Medulla oblongata (tissue), 1 donor: ENCODE measurements around the gene RFX5.
A peak's percentile ranks its signal among the peaks of the same experiment; 100 is the strongest.
"Not testable (repeated sequence)": the region's sequence is repeated elsewhere in the genome, so short reads cannot be mapped to it uniquely, and the experiment has no call there.

Source experiments
- DNase-seq: peaks from one replicate; pipeline ENCODE4 v3.0.0-alpha.2; 2015; ENCODE audit errors: extremely low spot score

The RFX5 gene

DNA sequence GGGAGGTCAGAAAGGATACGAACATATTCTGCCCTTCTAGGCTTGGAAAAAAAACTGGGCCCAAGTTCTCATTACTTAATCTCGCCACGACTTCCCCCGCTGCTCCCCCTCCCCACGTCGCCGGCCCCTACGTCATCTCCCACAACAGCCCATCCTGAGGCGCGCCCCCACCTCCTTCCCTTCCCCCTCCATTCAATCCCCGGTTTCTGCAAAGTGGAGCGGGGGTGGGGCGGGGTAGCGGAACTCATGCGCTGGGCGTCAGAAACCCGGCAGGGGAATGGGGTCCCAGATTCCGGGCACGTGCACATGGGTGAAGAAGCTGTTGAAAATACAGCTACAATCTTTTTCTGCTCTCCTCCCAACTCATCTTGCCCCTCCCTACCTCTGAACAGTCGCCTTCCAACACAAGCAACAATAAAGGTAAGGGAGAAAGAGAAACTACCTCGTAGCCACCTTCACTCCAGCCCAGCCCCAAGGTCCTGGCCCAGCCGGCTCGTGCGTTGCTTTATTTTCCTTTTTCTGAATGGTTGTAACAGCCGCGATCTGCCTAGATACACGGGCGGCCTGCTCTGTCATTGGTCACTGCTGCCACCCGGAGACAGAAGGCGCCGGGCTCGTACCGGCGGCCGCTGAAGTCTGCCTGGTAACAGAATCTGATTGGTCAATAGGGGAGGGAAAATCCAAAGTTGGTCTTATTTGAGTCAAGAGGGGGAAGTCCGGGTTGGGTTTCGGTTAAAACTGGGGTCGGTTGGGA, at the start of gene RFX5:
Gene RFX5 (minus strand): TSS at position 484 of the 754 bp plus-strand sequence. CDS start 932 bp downstream, outside the sequence.
- DNase-seq = peak; percentile 99

DNA sequence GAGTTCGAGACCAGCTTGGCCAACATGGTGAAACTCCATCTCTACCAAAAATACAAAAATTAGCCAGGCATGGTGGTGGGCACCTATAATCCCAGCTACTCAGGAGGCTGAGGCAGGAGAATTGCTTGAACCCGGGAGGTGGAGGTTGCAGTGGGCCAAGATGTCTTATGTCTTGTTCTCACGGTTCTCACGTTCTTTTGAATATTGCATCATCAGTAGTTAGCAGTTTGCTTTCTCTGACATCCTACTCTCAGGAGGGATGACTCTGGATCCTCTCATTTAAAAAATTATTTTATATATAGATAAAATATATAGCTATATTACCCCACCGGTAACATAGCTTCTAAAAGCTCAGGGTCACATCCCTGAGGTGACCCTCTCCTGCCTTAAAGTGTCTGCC, 49.2 kb upstream of the RFX5 start:
- DNase-seq = not testable (repeated sequence)

DNA sequence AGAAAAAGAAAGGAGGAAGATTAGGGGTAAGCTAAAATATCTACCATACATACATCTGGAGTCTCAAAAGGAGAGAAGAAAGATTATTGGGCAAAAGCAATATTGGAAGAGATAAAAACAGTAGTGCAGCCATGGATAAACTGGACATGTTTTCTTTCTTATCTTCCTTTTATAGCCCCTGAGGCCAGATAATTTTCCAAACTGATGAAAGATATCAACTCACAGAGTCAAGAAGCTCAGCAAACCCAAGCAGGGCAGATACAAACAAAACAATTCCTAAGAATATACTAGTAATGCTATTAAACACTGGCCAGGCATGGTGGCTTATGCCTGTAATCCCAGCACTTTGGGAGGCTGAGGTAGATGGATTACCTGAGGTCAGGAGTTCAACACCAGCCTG, 46.5 kb upstream of the RFX5 start:
- DNase-seq = no peak

DNA sequence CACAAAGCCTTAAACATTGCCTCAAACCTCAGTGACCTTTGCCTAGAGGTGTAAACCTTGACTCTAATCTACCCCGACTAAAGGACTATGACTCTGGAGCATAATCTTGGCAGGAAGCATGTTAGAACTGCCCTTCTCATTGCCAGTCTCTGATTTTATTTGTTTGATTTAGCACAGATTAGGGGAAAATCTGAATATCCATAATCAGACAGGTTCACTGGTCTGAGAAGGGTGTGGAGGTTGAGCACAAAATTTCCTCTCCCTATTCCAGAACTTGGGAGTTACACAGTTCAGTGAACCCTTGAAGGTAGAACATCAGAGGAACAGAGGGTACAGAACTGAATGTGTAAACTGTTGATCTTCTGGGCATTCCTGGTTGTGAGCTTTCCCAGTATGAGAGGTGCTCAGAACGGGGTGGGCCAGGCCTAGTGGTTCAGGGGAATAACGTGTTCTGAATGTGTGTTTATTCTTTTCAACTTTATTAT, 44.1 kb upstream of the RFX5 start:
- no peak for DNase-seq

DNA sequence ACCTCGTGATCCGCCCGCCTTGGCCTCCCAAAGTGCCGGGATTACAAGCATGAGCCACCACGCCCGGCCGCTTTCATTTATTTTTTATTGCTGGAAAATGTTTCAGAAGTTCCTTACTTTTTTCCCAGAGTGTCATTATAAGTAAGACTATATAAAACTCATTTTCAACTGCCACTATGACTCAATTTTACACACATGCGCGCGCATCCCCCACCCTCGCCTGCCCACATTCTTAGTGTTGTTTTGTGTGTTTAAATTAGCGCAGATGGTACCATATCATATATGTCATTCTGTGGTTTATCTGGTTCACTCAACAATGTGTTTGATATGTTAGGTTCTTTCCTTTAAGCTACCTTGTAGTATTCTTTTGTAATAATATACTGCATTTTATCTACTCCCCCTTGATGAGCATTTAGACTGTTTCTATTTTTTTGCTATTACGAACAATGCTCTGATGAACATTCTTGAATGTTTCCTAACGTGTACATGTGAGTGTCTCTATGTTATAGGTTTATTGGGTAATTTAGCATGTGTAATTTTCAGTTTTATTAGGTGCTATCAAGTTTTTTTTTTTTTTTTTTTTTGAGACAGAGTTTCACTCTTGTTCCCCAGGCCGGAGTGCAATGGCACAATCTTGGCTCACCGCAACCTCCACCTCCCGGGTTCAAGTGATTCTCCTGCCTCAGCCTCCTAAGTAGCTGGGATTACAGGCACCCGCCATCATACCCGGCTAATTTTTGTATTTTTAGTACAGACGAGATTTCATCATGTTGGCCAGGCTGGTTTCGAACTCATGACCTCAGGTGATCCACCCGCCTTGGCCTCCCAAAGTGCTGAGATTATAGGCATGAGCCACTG, 43.4 kb upstream of the RFX5 start:
- not testable (repeated sequence) for DNase-seq

DNA sequence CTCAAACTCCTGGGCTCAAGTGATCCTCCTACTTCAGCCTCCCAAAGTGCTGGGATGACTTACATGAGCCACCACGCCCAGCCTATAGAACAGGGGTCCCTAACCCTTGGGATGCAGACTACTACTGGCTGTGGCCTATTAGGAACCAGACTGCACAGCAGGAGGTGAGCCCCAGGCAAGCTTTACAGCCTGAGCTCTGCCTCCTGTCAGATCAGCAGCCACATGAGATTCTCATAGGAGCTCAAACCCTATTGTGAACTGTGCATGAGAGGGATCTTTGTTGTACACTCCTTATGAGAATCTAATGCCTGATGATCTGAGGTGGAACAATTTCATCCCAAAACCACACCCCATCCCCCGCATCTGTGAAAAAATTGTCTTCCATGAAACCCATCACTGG, 39.0 kb upstream of the RFX5 start:
- DNase-seq = no peak

DNA sequence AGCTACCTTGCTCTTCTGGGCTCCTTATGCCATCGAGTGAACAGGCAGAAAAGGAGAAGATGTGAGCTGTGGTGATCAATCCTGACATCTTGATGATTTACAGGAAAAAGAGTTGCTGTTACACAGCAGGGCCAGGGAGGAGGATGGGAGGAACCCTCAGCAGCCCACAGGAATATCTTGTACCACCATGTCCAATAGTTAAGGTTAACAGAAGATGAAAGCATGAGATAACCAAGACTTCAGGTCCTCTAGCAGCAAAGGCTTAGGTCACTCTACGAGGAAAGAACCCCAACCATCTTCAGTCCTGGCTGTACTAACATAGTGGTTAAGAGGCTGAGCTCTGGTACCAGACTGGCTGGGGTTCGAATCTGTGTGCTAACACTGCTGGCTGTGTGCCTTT, 37.5 kb upstream of the RFX5 start:
- DNase-seq = no peak

DNA sequence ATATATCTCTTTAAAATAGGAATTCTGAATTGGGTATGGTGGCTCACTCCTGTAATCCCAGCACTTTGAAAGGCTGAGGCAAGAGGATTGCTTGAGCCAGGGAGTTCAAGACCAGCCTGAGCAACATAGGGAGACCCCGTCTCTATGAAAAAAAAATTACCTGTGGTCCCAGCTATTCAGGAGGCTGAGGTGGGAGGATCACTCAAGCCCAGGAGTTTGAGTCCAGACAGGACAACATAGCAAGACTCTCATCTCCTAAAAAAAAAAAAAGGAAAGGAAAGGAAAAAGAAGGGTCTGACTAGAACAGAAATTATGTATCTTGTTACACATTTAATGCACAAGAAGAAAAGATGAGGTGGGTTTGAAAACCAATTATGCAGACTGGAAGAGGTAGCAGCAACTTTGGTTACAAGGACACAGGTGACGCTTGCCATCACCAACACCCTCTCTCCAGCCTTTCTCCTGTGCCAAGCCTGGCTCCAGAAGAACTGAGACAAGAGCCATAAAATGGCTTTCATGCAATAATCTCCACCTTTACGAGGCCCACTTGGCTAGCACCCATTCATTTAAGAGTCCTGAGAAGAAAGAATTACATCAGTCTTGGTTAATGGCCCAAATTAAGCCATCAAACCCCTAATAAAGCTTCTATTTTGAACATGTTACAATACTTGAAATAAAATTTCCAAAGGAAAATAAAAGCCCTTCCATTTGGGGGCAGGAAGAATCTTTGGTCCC, 30.3 kb upstream of the RFX5 start:
- no peak for DNase-seq

DNA sequence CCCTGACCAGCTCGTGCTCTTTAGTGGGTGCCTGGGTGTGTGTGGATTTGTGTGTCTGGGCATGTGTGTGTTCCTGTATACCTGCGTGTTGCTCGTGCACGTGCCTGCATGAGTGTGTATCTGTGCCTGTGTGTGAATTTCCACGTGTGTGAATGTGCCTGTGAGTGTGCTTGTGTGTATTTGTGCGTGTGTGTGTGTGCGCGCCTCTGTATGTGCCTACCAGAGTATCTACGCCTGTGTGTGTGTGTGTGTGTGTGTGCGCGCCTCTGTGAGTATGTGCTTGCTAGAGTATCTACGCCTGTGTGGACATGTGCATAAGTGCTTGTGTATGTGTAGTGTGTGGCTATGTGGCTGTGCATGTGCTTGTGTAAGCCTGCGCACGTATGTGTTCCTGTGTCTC, 26.1 kb upstream of the RFX5 start:
- no peak for DNase-seq

DNA sequence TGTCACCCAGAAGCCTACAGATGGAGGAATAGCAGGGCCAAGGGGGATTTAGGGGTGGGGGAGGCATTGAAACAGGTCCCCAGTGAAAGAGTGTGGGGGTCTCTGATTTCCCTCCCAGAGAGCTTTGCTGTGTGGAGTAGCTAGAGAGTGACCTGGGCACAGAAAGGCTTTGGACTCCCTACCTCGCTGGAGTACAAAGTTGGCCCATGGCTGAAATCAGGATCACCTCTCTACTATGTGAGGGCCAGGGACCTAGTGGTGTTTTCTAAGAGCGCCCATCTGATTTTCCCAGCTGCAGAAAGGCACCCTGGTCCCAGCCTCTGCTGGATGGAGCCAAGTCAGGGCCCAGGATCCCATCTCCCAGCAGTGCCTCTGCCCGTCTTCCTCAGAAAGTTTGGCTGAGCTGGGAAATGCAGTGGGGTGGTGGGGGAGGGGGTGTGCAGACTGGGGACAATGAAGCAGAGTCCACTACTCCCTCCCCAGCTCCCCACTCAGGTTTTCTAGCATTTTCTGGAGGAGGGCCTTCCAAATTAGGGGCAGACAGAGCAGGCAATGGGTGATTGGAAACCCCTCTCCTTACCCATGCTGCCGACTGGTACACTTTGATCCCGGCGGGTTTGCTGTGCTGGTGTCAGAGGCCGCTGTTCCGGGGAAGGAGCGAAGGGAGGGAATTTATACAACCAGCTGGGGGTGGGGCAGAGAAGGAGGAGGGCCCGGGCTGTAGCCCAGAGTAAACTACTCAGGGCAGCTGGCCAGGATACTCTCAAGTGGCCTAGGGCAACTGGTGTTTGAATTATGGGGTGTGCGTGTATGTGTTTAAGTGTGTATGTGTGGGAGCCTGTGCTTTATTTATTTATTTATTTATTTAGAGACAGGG, 25.2 kb upstream of the RFX5 start, which contains the start of gene SELENBP1:
Gene SELENBP1 (minus strand): TSS at position 648 of the 877 bp plus-strand sequence. CDS start 64 bp downstream, at position 584.
- DNase-seq = peak; percentile 79

DNA sequence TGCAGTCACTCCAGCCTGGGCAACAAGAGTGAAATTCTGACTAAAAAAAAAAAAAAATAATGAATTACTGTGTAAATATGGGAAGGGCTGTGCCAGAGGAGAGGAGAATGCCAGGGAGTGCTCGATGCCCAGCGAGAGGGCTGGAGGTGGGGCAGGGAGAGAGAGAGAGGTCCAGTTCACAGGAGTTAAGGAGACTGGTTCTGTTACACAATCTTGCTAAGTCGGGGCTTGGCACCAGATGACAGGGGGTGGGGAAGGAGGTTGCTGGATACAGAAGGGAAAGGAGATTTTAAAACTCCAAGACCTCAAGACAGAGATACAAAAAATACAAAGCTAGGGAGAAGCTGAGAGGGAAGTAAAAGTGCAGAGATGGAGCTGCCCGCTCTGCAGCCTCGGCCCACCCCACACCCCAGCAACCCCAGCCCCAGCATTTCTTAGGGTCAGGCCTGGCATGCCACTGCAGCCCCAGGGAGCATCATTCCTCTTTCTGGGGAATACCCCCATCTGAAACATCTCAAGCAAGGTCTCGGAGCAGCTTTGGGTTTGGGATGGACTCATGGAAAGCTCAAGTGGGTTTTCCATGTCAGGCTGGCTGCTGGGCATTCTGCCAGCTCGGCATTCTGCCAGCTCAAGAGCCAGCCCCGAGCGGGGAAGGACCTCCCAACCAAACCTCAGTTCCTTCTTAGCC, 24.5 kb upstream of the RFX5 start:
- peak; percentile 77 for DNase-seq

DNA sequence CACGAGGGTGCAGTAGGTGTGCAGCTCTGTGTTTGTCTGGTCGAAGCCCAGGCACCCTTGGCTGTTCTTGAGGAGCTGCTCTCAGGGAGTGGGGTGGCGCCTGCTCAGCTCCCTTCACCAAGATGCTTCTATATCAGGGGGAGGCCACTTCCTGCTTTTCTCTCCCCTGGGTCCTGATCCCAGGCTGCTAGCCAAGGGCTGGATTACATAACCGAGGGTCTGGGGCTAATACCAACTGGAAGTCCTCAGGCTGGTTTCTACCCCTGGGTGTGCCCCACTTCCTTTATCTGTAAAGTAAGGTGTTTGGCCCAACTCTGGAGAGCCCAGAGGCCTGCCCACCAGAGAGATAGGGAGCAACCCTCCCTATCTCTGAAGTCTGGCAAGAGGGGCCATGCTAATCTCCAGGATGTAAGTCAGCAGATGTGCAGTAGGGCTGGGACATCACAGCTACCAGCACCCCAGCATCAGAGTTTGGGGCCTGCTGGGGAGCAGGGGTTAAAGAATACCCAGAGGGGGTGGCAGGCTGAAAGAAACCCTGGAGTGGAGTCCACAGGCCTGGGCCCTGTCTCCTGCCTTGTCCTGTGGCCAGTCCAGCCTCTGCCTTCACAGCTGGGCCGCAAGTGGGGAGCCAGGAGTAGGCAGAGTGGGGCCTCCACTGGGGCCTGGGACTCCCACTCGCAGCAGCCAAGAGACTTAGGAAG, 23.3 kb upstream of the RFX5 start:
- no peak for DNase-seq

DNA sequence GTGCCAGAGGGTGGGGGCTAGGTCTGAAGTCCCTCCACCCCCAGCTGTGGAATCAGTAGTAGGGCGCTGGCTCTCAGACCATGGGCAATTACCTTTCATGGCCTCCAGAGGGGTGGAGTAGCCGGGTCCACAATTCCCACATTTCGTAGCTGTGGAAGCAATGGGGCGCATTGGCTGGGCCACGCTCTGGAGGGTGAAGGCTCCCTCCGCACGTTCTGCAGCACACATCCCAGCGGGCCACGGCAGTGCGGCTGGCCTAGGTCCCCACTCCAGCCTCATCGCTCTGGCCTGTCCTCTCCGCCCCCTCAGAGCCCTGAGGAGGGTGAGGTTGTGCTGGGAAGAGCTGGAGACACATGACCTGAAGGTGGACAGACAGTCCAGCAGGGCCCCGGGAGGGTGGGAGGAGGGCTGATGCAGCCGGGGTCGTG, 22.6 kb upstream of the RFX5 start:
- no peak for DNase-seq

DNA sequence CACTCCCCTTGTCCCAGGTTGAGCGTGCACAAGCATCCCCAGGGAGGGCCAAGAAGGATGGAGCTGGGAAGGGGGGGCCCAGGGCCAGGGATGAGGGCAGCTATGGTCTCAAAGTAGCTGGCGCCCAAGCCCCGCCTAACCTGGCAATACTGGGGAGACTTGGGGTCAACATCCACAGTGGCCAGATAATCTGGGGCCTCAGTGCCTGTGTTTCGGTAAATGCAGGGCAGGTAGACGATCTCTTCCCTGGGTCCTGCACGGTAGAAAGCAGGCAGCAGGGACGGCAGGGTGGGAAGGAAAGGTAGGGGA, 22.2 kb upstream of the RFX5 start:
- no peak for DNase-seq

DNA sequence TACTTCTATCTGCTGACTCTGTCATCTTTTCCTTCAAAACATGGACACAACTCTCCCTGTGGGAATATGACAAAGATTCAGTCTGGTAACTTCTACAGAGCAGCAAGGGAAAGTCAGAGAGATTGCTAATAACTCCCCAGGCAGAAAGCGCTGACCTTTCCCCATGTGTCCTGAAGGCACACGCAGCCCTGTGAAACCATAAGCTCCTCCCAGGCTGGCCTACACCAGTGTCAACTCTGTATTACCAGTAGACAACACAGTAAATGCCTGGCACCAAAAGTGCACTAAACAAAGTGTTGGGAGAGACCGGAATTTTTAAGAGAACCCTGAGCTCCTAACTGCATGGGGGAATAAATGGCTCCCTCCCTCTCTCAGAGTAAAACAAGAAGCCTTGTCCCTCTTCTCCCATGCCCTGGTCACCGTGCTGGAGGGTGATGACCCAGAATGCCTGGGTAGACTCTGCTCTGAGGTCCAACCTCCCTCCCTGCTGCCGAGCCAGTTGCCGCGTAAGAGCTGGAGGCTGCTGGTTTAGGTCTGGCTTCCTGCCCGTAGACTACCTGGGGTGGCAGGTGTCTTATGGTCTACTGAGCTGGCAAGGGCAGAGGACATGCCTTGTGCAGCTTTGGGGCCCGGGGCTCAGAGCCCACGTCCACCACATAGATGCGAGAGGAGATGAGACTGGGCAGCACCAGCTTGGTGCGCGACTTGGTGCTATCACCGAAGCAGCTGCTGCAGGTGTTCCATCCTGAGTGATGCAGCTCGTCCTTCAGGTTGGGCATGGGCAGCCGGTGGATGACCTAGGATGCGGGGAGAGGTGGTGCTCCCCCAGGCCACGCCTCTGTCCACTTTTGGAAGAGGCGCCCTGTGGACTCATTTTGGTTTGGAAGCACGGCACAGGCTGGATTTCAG, 21.6 kb upstream of the RFX5 start:
- DNase-seq = no peak

DNA sequence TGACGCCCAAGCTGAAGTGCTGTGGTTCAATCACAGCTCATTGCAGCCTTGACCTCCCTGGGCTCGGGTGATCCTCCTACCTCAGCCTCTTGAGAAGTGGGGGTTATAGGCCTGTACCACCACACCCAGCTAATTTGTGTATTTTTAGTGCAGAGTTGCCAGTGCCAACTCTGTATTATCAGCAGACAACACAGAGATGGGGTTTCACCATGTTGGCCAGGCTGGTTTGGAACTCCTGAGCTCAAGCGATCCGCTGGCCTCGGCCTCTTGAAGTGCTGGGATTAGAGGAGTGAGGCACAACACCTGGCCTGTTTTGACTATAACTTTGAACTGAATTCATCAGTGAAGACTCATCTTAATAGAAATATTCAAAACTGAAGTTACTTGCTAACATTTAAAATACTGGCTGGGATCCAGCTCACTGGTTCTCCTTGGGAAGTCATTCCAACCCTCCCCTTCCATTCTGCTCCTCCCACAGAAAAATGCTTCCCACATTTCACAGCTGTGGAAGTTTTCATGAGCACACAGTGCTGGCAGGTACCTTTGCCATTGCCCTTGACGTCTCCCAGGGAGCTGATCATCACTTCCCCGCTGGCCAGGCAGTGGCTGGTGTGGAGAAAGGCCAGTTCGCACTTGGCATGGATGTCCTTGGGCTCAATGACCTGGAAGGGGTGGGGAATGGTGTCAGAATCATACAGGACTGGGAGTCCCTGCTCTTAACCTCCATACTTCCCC, 20.8 kb upstream of the RFX5 start:
- DNase-seq = peak; percentile 22

DNA sequence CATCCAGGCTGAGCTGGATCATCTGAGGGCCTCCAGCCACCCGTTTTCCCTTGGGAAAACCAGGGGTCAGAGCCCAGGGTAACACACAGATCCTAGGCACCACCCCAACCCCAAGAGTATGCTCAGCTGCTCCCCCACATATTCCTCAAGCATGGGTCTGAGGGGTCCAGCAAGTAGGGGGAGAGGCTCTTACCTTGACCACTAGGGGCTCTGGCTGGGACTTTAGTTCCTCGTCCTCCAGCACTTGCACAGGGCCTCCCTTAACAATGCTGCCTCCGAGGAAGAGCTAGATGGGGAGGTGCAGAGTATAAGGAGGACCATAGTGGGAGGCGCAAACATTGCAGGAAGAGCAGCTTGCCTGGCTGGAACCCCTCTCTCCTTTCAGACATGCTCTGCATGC, 17.9 kb upstream of the RFX5 start:
- DNase-seq = no peak
